ENCODE data around the gene EIF3J.
"Not testable (repeated sequence)": the region's sequence is repeated elsewhere in the genome, so short reads cannot be mapped to it uniquely, and the experiment has no call there.

The EIF3J gene

GRCh38 chr15:44544745-44545144 lies 7.8 kb downstream of the EIF3J start:
- H3K4me3 ChIP-seq (ENCODE audit: low read length); H3K4me1 ChIP-seq (ENCODE audit: control insufficient read depth, low read depth, low read length): not testable (repeated sequence)

GRCh38 chr15:44545913-44546802 lies 9.2 kb downstream of the EIF3J start:
- Histone ChIP-seq H3K36me3 (ENCODE audit: control insufficient read depth, low read depth, low read length) (peaks cover 14% of the 10 kb centered on the region), H3K4me3 (ENCODE audit: low read length) (no peak overlapping the region), H3K9ac (ENCODE audit: low read length) (no peak overlapping the region), H3K4me1 (ENCODE audit: control insufficient read depth, low read depth, low read length) (no peaks in the 10 kb centered on the region), H3K9me3 (ENCODE audit: control insufficient read depth, low read depth, low read length) (no peaks in the 10 kb centered on the region), H3K27ac (ENCODE audit: low read length) (no peak overlapping the region), H3K27me3 (ENCODE audit: control insufficient read depth, insufficient read depth, low read length) (no peaks in the 10 kb centered on the region)

More at GRCh38 chr15:44544745-44545144, 7.8 kb downstream of the EIF3J start:
- peaks cover 21% of the 10 kb centered on the region for H3K36me3 ChIP-seq (ENCODE audit: control insufficient read depth, low read depth, low read length)
- H3K9me3 ChIP-seq (ENCODE audit: control insufficient read depth, low read depth, low read length); H3K9ac ChIP-seq (ENCODE audit: low read length); H3K27me3 ChIP-seq (ENCODE audit: control insufficient read depth, insufficient read depth, low read length); H3K27ac ChIP-seq (ENCODE audit: low read length): not testable (repeated sequence)

- not testable (repeated sequence) for H3K4me1 ChIP-seq (ENCODE audit: control insufficient read depth, low read depth, low read length); H3K4me3 ChIP-seq (ENCODE audit: low read length); H3K27ac ChIP-seq (ENCODE audit: low read length); H3K9ac ChIP-seq (ENCODE audit: low read length); H3K27me3 ChIP-seq (ENCODE audit: control insufficient read depth, insufficient read depth, low read length); H3K9me3 ChIP-seq (ENCODE audit: control insufficient read depth, low read depth, low read length)
- H3K36me3 ChIP-seq (ENCODE audit: control insufficient read depth, low read depth, low read length) = peaks cover 26% of the 10 kb centered on the region
Observed at GRCh38 chr15:44549152-44549551, 12.2 kb downstream of the EIF3J start.

GRCh38 chr15:44550256-44550655 lies 13.3 kb downstream of the EIF3J start:
- no peaks in the 10 kb centered on the region for H3K9me3 ChIP-seq (ENCODE audit: control insufficient read depth, low read depth, low read length)
- H3K4me3 ChIP-seq (ENCODE audit: low read length) = no peak overlapping the region
- H3K36me3 ChIP-seq (ENCODE audit: control insufficient read depth, low read depth, low read length) = peaks cover 37% of the 10 kb centered on the region
- no peaks in the 10 kb centered on the region for H3K4me1 ChIP-seq (ENCODE audit: control insufficient read depth, low read depth, low read length)
- H3K27me3 ChIP-seq (ENCODE audit: control insufficient read depth, insufficient read depth, low read length) = no peaks in the 10 kb centered on the region
- no peak overlapping the region for H3K27ac ChIP-seq (ENCODE audit: low read length)
- no peak overlapping the region for H3K9ac ChIP-seq (ENCODE audit: low read length)

- Histone ChIP-seq H3K36me3 (ENCODE audit: control insufficient read depth, low read depth, low read length) (peaks cover 41% of the 10 kb centered on the region), H3K4me1 (ENCODE audit: control insufficient read depth, low read depth, low read length) (no peaks in the 10 kb centered on the region), H3K9ac (ENCODE audit: low read length) (no peak overlapping the region), H3K27me3 (ENCODE audit: control insufficient read depth, insufficient read depth, low read length) (no peaks in the 10 kb centered on the region), H3K27ac (ENCODE audit: low read length) (no peak overlapping the region), H3K9me3 (ENCODE audit: control insufficient read depth, low read depth, low read length) (no peaks in the 10 kb centered on the region), H3K4me3 (ENCODE audit: low read length) (no peak overlapping the region)
Observed at GRCh38 chr15:44550734-44551133, 13.8 kb downstream of the EIF3J start.

GRCh38 chr15:44554934-44555723 lies 18.2 kb downstream of the EIF3J start:
- Histone ChIP-seq H3K9me3 (ENCODE audit: control insufficient read depth, low read depth, low read length) (no peaks in the 10 kb centered on the region), H3K4me3 (ENCODE audit: low read length) (no peak overlapping the region), H3K9ac (ENCODE audit: low read length) (no peak overlapping the region), H3K27ac (ENCODE audit: low read length) (no peak overlapping the region), H3K4me1 (ENCODE audit: control insufficient read depth, low read depth, low read length) (no peaks in the 10 kb centered on the region), H3K27me3 (ENCODE audit: control insufficient read depth, insufficient read depth, low read length) (no peaks in the 10 kb centered on the region), H3K36me3 (ENCODE audit: control insufficient read depth, low read depth, low read length) (peaks cover 65% of the 10 kb centered on the region)

- Histone ChIP-seq H3K9me3 (ENCODE audit: control insufficient read depth, low read depth, low read length) (peaks cover 13% of the 10 kb centered on the region), H3K36me3 (ENCODE audit: control insufficient read depth, low read depth, low read length) (peaks cover 82% of the 10 kb centered on the region)
- not testable (repeated sequence) for H3K9ac ChIP-seq (ENCODE audit: low read length); H3K27ac ChIP-seq (ENCODE audit: low read length); H3K4me3 ChIP-seq (ENCODE audit: low read length); H3K4me1 ChIP-seq (ENCODE audit: control insufficient read depth, low read depth, low read length); H3K27me3 ChIP-seq (ENCODE audit: control insufficient read depth, insufficient read depth, low read length)
Observed at GRCh38 chr15:44560926-44561325, 24.0 kb downstream of the EIF3J start.

- Histone ChIP-seq H3K4me3 (ENCODE audit: low read length) (no peak overlapping the region), H3K4me1 (ENCODE audit: control insufficient read depth, low read depth, low read length) (no peaks in the 10 kb centered on the region), H3K36me3 (ENCODE audit: control insufficient read depth, low read depth, low read length) (peaks cover 55% of the 10 kb centered on the region), H3K27me3 (ENCODE audit: control insufficient read depth, insufficient read depth, low read length) (no peaks in the 10 kb centered on the region), H3K27ac (ENCODE audit: low read length) (no peak overlapping the region), H3K9ac (ENCODE audit: low read length) (no peak overlapping the region), H3K9me3 (ENCODE audit: control insufficient read depth, low read depth, low read length) (peaks cover 13% of the 10 kb centered on the region)
Observed at GRCh38 chr15:44565387-44566154, 28.6 kb downstream of the EIF3J start.

- no peak overlapping the region for H3K9ac ChIP-seq (ENCODE audit: low read length)
Observed at GRCh38 chr15:44566155-44566540, 29.2 kb downstream of the EIF3J start.

GRCh38 chr15:44568338-44568737 lies 31.4 kb downstream of the EIF3J start:
- Histone ChIP-seq H3K4me3 (ENCODE audit: low read length) (no peak overlapping the region), H3K27me3 (ENCODE audit: control insufficient read depth, insufficient read depth, low read length) (no peaks in the 10 kb centered on the region), H3K9me3 (ENCODE audit: control insufficient read depth, low read depth, low read length) (peaks cover 13% of the 10 kb centered on the region), H3K27ac (ENCODE audit: low read length) (no peak overlapping the region), H3K36me3 (ENCODE audit: control insufficient read depth, low read depth, low read length) (peaks cover 32% of the 10 kb centered on the region), H3K4me1 (ENCODE audit: control insufficient read depth, low read depth, low read length) (no peaks in the 10 kb centered on the region), H3K9ac (ENCODE audit: low read length) (no peak overlapping the region)

More at GRCh38 chr15:44566155-44566540, 29.2 kb downstream of the EIF3J start:
- peaks cover 49% of the 10 kb centered on the region for H3K36me3 ChIP-seq (ENCODE audit: control insufficient read depth, low read depth, low read length)
- H3K27ac ChIP-seq (ENCODE audit: low read length) = no peak overlapping the region
- H3K27me3 ChIP-seq (ENCODE audit: control insufficient read depth, insufficient read depth, low read length) = no peaks in the 10 kb centered on the region
- H3K9me3 ChIP-seq (ENCODE audit: control insufficient read depth, low read depth, low read length) = peaks cover 13% of the 10 kb centered on the region
- H3K4me1 ChIP-seq (ENCODE audit: control insufficient read depth, low read depth, low read length) = no peaks in the 10 kb centered on the region
- no peak overlapping the region for H3K4me3 ChIP-seq (ENCODE audit: low read length)

GRCh38 chr15:44569316-44569715 lies 32.4 kb downstream of the EIF3J start:
- Histone ChIP-seq H3K4me1 (ENCODE audit: control insufficient read depth, low read depth, low read length) (no peaks in the 10 kb centered on the region), H3K27ac (ENCODE audit: low read length) (no peak overlapping the region), H3K9me3 (ENCODE audit: control insufficient read depth, low read depth, low read length) (peaks cover 13% of the 10 kb centered on the region), H3K9ac (ENCODE audit: low read length) (no peak overlapping the region), H3K36me3 (ENCODE audit: control insufficient read depth, low read depth, low read length) (peaks cover 24% of the 10 kb centered on the region), H3K4me3 (ENCODE audit: low read length) (no peak overlapping the region), H3K27me3 (ENCODE audit: control insufficient read depth, insufficient read depth, low read length) (no peaks in the 10 kb centered on the region)
